GM12872 (cell line): Measurements from ENCODE around the gene DOC2A.

Source experiments
- CTCF ChIP-seq: IDR thresholded peaks from 3 replicates; pipeline ENCODE4 v1.5.1; 2011; ENCODE audit warnings: low read depth, mild to moderate bottlenecking, low read length, moderate library complexity; ENCODE audit not compliant: insufficient read depth

Gene DOC2A

GRCh38 chr16:29988346-29989075 is 22.3 kb downstream of the DOC2A start:
- no peak for TF ChIP-seq CTCF

DNA sequence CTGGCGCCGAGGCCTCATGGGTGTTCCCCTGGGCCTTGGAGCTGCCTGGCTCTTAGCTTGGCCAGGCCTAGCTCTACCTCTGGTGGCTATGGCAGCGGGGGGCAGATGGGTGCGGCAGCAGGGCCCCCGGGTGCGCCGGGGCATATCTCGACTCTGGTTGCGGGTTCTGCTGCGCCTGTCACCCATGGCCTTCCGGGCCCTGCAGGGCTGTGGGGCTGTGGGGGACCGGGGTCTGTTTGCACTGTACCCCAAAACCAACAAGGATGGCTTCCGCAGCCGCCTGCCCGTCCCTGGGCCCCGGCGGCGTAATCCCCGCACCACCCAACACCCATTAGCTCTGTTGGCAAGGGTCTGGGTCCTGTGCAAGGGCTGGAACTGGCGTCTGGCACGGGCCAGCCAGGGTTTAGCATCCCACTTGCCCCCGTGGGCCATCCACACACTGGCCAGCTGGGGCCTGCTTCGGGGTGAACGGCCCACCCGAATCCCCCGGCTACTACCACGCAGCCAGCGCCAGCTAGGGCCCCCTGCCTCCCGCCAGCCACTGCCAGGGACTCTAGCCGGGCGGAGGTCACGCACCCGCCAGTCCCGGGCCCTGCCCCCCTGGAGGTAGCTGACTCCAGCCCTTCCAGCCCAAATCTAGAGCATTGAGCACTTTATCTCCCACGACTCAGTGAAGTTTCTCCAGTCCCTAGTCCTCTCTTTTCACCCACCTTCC is 23.3 kb downstream of the DOC2A start:
- TF ChIP-seq CTCF = no peak

GRCh38 chr16:29986931-29987330 is 23.9 kb downstream of the DOC2A start:
- TF ChIP-seq CTCF = no peak

DNA sequence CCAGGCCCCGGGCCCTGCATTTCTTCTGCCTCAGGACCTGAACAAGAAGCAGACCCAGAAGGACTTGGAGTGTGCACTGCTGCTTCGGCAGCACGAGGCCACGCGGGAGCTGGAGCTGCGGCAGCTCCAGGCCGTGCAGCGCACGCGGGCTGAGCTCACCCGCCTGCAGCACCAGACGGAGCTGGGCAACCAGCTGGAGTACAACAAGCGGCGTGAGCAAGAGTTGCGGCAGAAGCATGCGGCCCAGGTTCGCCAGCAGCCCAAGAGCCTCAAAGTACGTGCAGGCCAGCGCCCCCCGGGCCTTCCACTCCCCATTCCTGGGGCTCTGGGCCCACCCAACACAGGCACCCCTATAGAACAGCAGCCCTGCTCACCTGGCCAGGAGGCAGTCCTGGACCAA is 24.6 kb downstream of the DOC2A start:
- no peak for TF ChIP-seq CTCF

DNA sequence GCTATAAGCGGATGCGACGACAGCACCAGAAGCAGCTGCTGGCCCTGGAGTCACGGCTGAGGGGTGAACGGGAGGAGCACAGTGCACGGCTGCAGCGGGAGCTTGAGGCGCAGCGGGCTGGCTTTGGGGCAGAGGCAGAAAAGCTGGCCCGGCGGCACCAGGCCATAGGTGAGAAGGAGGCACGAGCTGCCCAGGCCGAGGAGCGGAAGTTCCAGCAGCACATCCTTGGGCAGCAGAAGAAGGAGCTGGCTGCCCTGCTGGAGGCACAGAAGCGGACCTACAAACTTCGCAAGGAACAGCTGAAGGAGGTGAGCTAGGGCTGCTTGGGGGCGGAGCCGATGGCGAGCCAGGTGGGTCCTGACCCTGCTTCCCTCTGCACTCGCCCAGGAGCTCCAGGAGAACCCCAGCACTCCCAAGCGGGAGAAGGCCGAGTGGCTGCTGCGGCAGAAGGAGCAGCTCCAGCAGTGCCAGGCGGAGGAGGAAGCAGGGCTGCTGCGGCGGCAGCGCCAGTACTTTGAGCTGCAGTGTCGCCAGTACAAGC is 25.5 kb downstream of the DOC2A start:
- TF ChIP-seq CTCF = no peak

DNA sequence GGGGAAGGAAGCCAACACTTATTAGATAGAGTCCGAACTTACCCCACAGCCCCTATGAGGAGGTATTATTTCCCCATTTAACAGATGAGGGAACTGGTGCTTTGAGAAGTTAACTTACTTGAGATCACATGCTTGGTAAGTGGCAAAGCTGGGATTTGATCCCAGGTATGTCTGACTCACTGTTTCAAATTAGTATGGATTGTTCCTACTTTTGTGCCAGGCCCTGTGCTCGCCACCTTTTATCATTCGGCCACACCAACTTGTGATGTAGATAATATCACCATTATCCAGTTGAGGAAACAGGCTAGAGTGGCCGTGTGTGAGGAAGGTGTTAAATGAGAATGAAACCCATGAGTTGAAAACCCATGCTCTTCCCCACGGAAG is 26.1 kb downstream of the DOC2A start:
- TF ChIP-seq CTCF = no peak

DNA sequence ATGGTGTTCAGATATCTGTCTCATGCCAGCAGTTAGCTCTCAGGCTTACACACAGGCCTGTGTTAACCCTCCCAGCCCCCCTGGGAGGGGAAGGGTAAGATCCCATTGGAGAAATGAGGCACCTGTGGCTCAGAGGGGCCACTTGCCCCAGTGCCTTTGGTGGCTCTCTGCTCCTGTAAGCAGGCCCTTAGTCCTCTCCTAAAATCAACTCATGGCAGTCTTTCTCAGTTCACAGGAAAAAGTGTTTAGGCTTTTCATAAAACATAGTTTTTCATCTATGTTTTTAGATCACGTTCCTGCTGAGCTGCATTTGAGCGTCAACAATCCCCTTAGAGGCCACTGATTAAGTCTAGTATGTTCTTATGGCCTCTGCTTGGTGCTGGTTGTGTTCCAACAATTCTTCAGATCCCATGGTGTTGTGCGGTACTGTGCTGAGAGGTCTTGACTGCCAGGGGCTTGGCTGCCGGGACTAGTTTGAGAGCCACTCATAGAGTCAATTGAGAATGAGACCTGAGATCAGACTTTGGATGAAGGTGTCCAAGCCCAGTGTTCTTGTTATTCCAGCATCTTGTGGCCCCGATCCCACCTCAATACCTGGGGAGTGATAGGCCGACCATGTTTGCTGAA is 26.6 kb downstream of the DOC2A start:
- no peak for TF ChIP-seq CTCF
